ENCODE results near the gene IGHMBP2.

DNA sequence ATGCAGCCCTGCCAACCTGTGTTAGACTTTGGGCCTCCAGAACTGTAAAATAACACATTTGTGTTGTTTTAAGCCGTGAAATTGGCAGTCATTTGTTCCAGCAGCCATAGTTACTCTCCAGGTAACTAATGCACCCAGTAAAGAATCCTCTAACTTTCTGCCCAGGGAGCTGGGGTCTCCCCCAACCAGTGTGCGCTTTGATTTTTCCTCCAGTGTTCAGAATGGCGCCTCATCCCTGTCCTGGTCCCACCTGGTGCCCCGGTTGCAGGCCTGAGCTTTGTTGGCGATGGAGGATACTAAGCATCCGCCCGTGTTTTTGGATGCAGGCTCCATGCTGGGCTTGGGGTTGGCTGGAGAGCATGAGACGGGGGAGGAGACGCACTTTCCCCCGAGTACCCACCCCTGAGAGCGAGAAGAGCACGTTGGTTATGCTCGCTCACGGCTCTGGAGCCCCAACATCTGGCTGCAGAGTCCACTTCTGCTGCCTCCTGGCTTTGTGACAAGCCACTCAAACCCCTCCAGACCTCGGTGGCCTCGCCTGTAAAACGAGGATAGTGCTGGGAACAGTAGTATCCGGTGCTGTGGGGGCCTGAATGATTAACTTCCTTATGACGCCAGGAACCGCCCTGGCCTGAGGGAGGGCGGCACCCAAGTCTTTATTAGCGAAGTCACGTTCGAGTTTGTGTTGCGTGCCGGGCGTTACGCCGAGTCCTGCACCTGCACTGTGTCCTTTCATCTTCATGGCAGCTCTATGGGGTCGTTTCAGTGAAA, 51.3 kb downstream of the IGHMBP2 start:
- TF ChIP-seq, protein P1, sequence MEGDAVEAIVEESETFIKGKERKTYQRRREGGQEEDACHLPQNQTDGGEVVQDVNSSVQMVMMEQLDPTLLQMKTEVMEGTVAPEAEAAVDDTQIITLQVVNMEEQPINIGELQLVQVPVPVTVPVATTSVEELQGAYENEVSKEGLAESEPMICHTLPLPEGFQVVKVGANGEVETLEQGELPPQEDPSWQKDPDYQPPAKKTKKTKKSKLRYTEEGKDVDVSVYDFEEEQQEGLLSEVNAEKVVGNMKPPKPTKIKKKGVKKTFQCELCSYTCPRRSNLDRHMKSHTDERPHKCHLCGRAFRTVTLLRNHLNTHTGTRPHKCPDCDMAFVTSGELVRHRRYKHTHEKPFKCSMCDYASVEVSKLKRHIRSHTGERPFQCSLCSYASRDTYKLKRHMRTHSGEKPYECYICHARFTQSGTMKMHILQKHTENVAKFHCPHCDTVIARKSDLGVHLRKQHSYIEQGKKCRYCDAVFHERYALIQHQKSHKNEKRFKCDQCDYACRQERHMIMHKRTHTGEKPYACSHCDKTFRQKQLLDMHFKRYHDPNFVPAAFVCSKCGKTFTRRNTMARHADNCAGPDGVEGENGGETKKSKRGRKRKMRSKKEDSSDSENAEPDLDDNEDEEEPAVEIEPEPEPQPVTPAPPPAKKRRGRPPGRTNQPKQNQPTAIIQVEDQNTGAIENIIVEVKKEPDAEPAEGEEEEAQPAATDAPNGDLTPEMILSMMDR (IDR thresholded peaks at IDR 0.05), result no peak
- TF ChIP-seq POLR2AphosphoS5 (IDR thresholded peaks at IDR 0.05) (no peak), POLR2A (IDR thresholded peaks at IDR 0.05) (no peak)

All from suprapubic skin (tissue), 4 donors.